VCaP (cell line): ENCODE measurements around the gene PSMB9.
A peak's percentile ranks its signal among the peaks of the same experiment; 100 is the strongest.

ENCODE experiments used
- H3K27ac ChIP-seq: fragments of 450-650 bp; 2 replicates; pipeline ENCODE4 v1.5.1; 2017
- TF ChIP-seq, protein P1 (sequence below): fragments of 450-650 bp; conservative IDR thresholded peaks from 2 replicates; pipeline ENCODE4 v1.5.1; 2017; ENCODE audit warnings: mild to moderate bottlenecking, moderate library complexity

Gene PSMB9

DNA sequence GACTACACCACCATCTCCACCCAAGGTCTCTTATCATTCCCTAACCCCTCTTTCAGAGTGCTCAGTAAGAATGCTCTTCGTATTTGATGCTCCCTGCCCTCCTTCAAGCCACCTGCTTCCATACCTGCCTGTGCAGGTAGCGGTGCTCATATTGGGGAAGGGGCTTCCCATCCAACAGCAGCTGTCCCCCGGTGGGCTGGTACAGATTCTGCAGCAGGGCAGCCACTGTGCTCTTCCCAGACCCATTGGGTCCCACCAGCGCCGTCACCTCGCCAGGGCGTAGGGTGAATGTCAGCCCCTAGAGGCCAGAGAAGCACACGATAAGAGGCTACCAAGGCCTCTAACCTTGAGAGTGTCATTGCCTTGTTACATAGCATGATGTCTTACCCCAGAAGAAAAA is 6.2 kb upstream of the PSMB9 start:
- TF ChIP-seq, protein P1, sequence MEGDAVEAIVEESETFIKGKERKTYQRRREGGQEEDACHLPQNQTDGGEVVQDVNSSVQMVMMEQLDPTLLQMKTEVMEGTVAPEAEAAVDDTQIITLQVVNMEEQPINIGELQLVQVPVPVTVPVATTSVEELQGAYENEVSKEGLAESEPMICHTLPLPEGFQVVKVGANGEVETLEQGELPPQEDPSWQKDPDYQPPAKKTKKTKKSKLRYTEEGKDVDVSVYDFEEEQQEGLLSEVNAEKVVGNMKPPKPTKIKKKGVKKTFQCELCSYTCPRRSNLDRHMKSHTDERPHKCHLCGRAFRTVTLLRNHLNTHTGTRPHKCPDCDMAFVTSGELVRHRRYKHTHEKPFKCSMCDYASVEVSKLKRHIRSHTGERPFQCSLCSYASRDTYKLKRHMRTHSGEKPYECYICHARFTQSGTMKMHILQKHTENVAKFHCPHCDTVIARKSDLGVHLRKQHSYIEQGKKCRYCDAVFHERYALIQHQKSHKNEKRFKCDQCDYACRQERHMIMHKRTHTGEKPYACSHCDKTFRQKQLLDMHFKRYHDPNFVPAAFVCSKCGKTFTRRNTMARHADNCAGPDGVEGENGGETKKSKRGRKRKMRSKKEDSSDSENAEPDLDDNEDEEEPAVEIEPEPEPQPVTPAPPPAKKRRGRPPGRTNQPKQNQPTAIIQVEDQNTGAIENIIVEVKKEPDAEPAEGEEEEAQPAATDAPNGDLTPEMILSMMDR: no peak
- no peak overlapping the region for H3K27ac ChIP-seq

DNA sequence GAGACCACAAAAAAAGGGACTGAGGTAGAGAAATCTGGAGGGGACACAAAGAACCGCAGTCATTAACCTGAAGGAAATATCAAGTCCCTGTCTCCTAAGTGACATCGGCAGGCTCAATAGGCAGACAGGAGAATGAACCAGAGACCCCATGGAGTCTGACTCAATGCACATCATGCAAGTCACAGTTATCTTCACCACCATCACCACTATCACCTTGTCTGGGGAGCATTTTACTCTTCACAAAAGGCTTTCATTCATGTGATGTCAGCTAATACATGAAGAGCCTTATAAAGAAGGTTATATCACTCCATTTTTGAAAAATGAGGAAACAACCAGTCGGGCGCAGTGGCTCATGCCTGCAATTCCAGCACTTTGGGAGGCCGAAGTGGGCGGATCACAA is 4.9 kb upstream of the PSMB9 start:
- TF ChIP-seq, protein P1: no peak
- H3K27ac ChIP-seq: no peak overlapping the region

DNA sequence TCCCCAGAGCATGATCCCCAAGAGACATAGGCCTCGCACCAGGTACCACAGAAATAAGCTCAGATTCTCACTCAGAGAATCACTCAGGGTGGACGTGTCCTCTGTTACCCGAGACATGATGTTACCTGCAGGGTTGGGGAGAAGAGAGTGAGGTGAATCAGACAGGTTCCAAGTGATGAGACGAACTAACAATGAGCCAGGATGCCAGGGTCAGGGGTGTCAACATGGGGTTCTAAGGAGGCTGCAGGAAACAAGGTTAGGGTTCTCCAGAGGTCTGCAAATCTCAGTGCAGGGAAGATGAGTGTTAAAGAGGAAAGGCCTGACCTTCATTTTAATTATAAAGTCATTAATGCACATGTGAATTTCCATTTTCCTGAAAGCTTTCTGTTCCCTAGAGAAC is 3.0 kb upstream of the PSMB9 start:
- no peak overlapping the region for H3K27ac ChIP-seq
- TF ChIP-seq, protein P1: no peak

DNA sequence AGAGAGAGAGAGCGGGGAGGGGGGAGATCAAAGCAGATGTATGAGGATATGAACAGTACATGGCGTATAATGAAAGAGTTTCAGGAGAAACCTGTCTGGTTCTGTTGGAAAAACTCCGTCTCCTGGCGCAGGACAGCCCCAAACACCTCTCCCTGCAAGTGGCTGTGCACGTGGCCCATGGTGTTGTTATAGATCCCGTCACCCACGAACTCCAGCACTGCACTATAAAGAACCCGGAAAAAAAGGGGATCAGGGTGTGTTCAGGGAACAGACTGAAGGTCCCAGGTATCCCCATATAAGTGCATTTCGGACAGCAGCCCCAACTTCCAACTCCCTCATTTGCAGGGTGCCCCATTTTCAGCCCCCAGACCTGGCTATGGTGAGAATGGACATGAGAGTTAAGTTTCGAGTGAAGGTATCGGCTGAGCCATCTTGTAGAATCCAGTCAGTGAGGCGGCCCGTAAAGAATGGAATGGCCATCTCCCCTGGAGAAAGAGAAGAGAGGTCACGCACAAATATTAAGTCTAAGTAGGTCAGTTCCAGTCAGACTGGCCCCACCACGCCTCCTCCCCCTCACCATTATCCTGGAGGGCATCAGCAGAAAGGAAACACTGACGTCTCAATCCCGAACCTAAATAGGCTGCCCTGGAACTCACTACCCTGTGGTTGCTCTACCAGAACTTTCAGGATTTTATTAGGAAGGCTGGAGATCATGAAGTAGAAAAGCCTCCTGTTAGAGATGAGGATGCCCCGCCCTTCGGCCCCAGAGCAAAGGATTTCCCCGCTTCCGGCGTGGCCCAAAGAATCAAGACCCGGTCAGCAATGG is 1.8 kb upstream of the PSMB9 start:
- H3K27ac ChIP-seq: peak overlapping the region; percentile 83
- TF ChIP-seq, protein P1: no peak

DNA sequence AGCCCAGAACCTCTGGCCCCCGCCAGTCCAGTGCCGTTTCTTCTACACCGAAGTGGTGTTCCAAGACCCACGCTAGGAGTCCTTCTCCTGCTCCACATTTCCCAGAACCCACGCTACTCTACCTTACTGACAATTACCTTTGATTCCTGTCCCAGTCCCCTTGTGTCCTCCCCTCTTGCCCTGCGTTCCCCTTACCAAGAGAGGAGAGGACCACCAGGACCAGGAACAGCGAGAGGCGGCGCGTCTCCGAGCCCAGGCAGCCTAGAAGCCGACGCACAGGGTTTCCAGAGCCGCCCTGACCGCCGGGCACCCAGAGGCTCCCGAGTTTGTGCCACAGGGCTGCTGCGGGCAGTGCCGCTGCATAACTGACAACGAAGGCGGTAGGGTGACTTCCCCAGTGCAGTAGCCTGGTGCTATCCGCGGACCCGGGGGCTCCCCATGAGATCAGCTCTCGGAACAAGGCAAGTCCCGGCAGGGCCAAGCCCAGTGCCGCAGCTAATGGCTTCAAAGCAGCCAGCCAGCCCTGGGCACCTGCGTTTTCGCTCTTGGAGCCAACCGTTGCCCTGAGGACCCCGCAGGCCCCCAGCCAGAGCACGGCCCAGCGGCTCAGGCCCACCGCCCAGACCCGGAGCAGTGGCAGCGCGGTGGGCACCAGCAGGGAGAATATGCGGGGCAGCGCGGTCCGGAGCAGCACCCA is 1.0 kb upstream of the PSMB9 start:
- H3K27ac ChIP-seq: peak overlapping the region; percentile 83
- TF ChIP-seq, protein P1: no peak

DNA sequence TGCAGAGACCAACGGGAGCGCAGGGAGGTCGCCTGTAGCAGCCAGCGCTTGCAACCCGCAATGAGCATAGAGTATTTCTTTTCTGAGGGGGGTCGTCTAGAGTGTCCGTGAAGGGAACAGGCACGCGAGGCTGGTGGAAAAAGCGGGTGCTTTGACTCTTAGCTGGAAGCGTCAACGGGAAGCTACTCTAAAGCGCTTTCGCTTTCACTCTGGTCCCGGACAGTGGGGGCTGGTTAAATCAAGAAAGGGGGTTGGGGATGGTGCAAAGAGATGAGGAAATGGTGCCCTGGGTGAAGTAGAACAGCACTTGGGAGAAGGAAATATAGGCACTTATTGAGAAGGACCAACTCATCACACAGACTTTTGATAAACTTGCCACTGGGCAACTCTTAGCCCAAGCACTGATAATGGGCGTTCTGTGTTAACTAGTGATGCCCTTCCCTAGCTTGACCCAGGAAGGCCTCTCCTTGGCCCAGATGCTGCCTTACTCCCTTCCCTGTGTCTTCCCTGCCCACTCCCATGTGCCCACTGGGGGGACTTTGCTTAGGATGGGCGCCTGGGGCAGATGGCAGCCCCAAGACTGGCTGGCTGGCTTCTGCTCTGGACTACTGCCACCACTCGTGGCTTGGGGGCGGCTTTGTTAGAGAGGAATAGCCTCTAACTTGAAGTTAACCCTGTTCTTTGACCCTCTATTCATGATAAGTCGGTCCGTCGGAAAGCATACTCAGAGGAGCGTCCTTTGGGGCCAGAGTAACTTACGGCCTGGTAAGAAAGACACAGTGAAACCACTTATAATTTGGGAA is 585 bp downstream of the PSMB9 start:
- TF ChIP-seq, protein P1: no peak
- peak overlapping the region; percentile 83 for H3K27ac ChIP-seq
